IPS-15b (cell line): ENCODE measurements around the gene PRDM16.

Experiments used
- H3K27me3 ChIP-seq: one replicate; pipeline ENCODE4 v1.6.1; 2013; ENCODE audit warnings: low read length; ENCODE audit not compliant: control insufficient read depth, insufficient read depth
- H3K36me3 ChIP-seq: one replicate; pipeline ENCODE4 v1.6.1; 2013; ENCODE audit warnings: low read length; ENCODE audit not compliant: control insufficient read depth, insufficient read depth
- H3K4me1 ChIP-seq: one replicate; pipeline ENCODE4 v1.6.1; 2013; ENCODE audit warnings: mild to moderate bottlenecking, low read length; ENCODE audit not compliant: control insufficient read depth, insufficient read depth
- H3K4me3 ChIP-seq: one replicate; pipeline ENCODE4 v1.5.1; 2013; ENCODE audit warnings: low read depth, low read length
- H3K9ac ChIP-seq: one replicate; pipeline ENCODE4 v1.6.1; 2013; ENCODE audit warnings: low read depth, mild to moderate bottlenecking, low read length
- H3K9me3 ChIP-seq: one replicate; pipeline ENCODE4 v1.6.1; 2013; ENCODE audit warnings: mild to moderate bottlenecking, low read length; ENCODE audit not compliant: control insufficient read depth, insufficient read depth

Gene PRDM16

DNA sequence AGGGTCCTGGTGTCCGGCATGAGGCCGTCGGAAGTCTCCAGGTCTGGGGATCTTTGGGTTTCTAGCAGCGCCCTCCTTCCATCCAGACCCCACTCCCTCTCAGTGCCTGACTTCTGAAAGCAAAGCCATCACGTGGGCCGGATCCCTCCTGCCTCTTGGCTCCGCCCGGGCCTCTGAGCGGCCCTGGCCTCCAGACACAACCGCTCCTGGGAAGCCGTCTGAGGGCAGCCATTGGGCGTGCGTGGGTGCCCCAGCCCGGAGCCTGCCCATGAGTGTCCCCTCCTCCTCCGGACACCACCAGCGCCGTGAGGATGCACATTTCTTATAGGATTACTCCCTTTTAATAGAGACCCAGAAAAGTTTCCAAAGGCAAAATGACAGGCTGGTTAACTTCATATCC lies 248.5 kb downstream of the PRDM16 start:
- H3K9me3 ChIP-seq, result no peaks in the 10 kb centered on the region
- no peak overlapping the region for H3K4me3 ChIP-seq
- H3K27me3 ChIP-seq, result no peaks in the 10 kb centered on the region
- H3K36me3 ChIP-seq, result no peaks in the 10 kb centered on the region
- H3K4me1 ChIP-seq, result no peaks in the 10 kb centered on the region
- H3K9ac ChIP-seq, result no peak overlapping the region

DNA sequence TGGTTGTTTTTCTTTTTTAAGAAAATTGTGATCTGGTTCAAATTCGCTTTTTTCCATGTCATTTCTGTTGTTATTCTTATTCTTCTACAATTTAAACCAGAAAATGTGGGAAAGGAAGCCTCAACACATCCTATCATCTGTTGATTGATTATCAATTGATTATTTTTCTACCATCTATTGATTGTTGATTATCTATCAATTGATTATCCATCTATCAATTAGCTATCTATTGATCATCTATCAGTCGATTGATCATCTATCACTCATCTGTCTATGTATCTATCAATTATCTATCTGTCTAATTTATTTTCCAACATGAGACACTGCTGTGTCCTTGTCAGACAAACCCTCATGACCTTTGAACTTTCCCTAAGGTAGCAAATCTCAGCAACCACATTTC lies 249.3 kb downstream of the PRDM16 start:
- H3K36me3 ChIP-seq, result no peaks in the 10 kb centered on the region
- H3K27me3 ChIP-seq, result no peaks in the 10 kb centered on the region
- no peaks in the 10 kb centered on the region for H3K9me3 ChIP-seq
- no peaks in the 10 kb centered on the region for H3K4me1 ChIP-seq
- no peak overlapping the region for H3K9ac ChIP-seq
- no peak overlapping the region for H3K4me3 ChIP-seq

DNA sequence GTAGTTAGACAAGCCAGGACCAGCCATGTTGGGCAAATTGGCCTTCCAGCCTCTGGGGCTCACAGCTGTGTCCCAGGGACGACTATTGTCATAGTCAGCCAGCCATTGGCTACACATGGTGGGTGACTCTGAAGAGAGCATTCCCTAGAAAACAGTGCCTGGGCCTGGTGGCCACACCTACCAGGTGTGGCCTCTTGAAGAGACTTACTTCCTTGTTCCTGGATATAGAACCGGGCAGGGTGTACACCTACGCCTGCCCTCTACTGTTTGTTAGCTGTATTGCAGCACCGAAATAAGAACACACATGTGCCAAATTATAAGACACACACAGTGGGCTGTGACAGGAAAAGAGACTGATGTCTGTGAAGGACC lies 250.9 kb downstream of the PRDM16 start:
- no peaks in the 10 kb centered on the region for H3K27me3 ChIP-seq

DNA sequence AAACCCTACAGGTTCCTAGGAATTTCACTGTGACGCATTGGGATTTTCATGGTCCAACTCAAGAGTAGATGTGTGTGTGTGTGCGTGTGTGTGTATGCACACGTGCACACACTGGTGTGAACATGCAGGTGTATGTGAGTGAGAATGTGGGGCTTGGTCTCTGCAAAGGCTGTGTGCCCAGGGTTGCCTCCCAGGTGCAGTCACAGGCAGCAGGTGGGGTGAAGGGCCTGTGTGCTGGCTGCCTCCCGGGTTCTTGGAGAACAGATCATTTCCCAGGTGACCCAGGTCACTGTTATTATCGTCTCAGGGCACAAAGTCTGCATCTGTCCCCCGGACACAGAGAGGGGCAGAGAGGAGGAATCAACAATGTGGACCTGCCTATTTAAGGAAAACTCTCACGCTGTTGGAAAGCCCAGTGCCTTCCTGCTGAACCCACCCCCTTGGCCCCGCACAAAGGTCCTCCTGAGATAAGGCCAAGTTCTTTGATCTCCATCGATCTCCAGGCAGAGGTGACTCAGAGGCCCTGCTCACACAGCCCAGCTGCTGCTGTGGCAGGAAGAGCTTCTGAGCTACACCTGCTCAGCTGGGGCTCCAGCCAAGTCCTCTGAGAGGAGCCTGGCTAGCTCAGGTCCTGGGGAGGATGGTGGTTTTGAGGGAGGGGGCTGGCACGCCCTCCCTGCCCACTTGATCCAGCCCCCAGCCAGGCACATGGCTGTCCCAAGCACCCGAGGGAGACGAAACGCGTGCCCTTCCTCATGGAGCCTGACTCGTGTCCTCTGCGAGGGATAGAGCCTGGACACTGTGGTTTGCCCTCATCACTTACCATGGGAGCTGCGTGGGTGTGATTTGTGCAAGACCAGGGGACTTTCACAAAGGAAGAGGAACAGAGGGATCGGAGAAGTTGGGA lies 251.5 kb downstream of the PRDM16 start:
- no peaks in the 10 kb centered on the region for H3K36me3 ChIP-seq
- no peaks in the 10 kb centered on the region for H3K4me1 ChIP-seq
- H3K9ac ChIP-seq, result no peak overlapping the region
- H3K9me3 ChIP-seq, result no peaks in the 10 kb centered on the region
- H3K27me3 ChIP-seq, result no peaks in the 10 kb centered on the region
- H3K4me3 ChIP-seq, result no peak overlapping the region

More for the DNA sequence above, 250.9 kb downstream of the PRDM16 start:
- Histone ChIP-seq H3K4me3 (no peak overlapping the region), H3K4me1 (no peaks in the 10 kb centered on the region), H3K36me3 (no peaks in the 10 kb centered on the region), H3K9ac (no peak overlapping the region), H3K9me3 (no peaks in the 10 kb centered on the region)

DNA sequence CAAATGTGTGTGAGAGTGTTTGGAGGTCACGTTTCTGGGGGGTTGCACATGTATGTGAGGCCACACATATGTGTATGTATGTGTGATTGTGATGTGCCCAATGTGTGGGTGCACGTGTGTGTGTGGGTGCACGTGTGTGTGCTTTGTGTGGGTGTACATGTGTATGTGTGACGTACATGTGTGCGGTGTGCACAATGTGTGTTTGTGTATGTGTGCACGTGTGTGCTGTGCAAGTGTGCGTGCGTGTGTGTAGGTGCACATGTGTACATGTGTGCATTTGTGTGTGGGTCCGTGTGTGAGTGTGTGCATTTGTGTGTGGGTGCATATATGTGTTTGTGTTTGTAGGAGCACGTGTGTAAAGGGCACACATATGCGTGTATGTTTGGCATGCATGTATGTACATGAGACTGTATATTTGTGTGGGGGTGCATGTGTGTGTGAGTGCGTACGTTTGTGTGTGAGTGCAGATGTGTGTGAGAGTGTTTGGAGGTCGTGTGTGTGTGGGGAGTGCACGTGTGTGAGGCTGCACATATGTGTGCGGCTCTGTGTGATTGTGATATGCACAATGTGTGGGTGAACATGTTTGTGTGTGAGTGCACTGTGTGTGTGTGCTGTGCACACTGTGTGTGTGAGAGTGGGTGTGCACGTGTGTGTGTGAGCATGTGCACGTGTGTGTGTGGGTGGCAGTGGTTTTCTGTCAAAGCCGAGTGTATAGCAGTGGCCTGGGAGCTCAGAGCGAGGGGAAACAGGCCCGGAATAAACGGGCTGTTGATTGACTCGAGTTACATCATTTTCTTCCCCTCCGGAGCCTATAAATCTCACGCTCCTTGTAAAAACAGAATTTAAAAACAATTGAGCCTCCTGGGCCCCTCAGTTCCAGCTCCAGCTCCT lies 252.8 kb downstream of the PRDM16 start:
- no peaks in the 10 kb centered on the region for H3K27me3 ChIP-seq
- H3K36me3 ChIP-seq, result no peaks in the 10 kb centered on the region
- no peak overlapping the region for H3K9ac ChIP-seq
- no peak overlapping the region for H3K4me3 ChIP-seq
- no peaks in the 10 kb centered on the region for H3K9me3 ChIP-seq
- H3K4me1 ChIP-seq, result no peaks in the 10 kb centered on the region

DNA sequence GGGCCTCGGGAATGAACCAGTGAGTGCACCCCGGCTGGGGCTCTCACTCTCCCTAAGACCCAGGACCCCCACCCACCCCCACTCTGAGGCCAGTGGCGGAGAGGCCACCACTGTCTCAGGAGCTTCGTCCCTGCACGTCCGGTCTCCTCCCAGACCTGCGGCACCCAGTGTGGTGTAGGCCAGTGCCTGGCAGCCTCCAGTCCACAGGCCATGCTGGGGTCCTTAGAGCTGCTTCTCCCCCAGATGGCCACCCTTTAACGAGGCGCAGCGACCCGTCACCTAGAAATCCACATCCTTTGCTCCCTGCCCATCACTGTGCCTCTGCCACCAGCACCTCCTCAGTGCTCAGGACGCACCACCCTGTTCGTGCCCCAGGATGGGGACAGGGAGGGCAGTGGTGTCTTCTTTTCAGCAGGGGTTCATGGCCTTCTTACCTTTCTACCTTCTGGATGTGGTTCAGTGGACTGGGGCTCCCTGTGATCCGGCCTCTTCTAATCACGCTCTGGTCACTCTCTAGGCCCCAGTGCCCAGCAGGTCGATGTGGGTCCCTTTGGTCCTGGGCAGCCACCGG lies 253.5 kb downstream of the PRDM16 start:
- H3K4me3 ChIP-seq, result no peak overlapping the region
- no peaks in the 10 kb centered on the region for H3K4me1 ChIP-seq
- H3K9ac ChIP-seq, result no peak overlapping the region
- H3K9me3 ChIP-seq, result no peaks in the 10 kb centered on the region
- no peaks in the 10 kb centered on the region for H3K27me3 ChIP-seq
- H3K36me3 ChIP-seq, result no peaks in the 10 kb centered on the region

DNA sequence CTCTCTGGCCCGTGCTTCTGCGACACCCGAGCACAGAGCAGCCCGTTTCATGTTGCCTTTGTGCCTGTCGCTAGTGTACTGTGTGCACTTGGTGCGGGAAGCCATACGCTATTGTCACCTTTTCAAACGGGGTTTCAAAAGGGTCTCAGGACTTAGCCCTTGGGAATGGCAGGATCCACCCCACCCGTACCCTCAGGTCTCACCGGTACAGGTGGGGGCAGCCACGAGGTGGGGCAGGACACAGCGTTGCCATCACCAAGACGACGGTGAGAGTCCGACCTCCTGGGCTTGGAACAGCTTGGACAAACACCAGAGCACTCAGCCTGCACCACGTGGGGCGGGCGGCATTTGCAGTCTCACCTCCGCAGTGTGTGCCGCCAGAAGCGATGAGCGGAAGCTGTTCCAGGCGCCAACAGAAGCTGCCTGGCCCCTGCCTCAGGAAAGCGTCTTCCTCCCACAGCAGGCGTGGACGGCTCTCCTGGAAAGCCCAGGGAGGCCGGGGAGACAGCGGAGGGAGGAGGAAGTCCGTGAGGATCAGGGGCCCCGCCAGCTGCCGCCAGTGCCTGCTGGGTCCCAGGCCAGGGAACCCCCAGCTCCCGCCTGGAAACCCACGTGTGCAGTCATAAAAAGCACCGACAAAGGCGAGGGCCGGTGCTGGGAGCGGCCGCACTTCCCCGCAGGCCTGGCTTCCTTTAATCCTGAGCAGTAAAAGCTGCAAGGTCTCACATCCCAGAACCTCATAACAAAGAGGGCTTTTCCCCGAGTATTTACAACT lies 254.2 kb downstream of the PRDM16 start:
- no peaks in the 10 kb centered on the region for H3K27me3 ChIP-seq
- no peaks in the 10 kb centered on the region for H3K9me3 ChIP-seq
- no peaks in the 10 kb centered on the region for H3K36me3 ChIP-seq
- no peaks in the 10 kb centered on the region for H3K4me1 ChIP-seq
- H3K9ac ChIP-seq, result no peak overlapping the region
- no peak overlapping the region for H3K4me3 ChIP-seq

DNA sequence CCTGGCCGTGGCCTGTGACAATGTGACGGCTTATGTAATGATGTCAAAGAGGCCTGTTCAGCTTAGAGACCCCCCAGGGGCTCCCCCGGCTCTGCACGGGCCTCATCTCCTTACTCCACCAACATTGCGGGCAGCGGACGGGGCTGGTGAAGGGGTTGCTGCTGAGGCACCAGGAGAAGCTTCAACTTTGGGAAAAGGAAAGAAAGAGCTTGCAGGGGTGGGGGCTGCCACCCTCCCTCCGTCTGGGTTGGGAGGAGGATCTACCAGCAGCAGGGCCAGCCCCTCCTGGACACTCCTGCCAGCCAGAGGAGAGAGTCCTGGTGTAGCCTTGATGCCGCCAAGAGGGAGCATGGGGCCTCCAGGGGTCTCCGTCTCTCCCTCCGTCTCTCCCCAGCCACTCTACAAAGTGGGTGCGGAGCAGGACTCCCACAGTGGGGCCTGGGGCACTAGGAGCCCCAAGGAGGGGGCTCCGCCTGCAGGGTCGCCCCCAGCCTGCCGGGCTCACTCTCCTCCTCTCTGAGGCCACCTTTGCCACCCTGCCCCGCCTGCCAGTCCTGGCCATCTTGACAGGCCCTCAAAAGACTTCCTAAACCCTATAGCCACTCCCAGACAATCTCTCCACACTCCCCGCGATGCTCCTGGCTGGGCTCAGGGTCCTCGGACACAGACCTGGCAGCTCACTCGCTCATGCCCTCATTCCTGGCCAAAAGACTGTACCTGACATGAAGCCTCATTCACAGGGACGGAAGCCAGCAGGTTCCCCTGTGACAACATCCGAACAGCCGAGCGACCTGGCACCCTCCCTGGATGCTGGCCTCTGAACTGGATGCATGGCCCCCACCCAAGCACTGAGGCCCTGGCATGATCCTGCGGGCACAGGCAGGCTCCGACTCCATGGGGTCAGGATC lies 255.0 kb downstream of the PRDM16 start:
- H3K9ac ChIP-seq, result no peak overlapping the region

DNA sequence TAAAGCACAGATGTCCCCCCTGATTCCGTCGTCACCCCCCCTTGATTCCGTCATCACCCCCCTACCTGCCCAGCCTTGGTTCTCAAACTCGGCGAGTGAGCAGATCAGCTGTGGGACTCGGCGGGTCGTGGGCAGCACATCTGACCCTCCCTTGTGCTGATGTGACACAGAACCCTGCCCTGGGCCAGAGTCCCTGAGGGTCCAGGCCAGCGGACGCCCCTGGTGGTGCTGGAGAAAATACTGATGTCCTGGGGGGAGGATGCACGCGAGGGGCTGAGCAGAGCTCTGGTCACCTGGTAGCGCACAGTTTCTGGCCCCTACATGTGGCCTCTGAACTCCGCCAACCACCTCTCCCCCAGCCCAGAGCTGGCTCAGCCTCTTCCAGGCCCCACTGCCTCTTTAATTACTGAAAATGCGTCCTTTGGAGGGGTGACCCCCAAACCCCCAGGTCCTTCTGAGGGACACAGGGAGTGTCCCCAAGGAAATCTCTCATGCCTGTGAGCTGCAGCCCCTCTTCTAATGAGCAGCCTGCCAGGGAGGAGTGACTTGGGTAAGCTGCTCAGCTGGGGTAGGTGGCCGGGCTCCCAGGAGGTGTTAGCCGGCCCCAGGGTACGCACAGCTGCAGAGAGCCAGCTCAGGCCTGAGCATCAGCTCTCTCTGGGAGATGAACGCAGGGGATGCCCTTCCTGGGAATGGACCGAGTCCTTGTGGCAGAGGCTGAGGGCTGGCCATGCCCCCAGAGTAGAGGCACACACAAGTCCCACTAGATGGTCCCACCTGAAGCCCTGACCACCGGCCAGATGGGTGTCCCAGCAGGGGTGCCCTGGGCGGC lies 255.9 kb downstream of the PRDM16 start:
- Histone ChIP-seq H3K9me3 (no peaks in the 10 kb centered on the region), H3K4me1 (no peaks in the 10 kb centered on the region), H3K27me3 (no peaks in the 10 kb centered on the region), H3K36me3 (no peaks in the 10 kb centered on the region), H3K4me3 (no peak overlapping the region), H3K9ac (no peak overlapping the region)

More for the DNA sequence above, 255.0 kb downstream of the PRDM16 start:
- no peaks in the 10 kb centered on the region for H3K36me3 ChIP-seq
- H3K4me1 ChIP-seq, result no peaks in the 10 kb centered on the region
- H3K27me3 ChIP-seq, result no peaks in the 10 kb centered on the region
- H3K4me3 ChIP-seq, result no peak overlapping the region
- no peaks in the 10 kb centered on the region for H3K9me3 ChIP-seq
